ENCODE data around the gene C1QTNF4.

Gene C1QTNF4

DNA sequence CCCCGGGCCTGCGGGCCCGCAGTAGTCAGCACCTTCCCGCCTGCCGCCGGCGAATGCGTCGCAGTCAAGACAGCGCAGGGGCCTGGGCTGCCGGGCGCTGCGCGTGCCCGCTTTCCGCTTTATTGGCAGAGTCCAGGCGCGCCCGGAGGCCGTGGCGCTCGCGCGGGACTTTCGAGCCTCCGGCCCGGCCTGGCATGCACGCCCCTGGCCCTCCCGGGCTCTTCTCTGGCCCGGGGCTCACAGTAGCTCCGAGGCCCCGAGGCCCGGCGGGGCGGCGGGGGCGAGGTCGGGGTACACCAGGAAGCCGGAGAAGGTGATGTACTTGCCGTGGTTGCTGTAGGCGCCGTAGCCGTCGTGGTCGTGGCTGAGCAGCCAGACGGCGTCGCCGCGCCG, 4.6 kb downstream of the C1QTNF4 start:
- Histone ChIP-seq H3F3A (ENCODE audit: insufficient read depth) (no peaks in the 10 kb centered on the region), H3K9me3 (ENCODE audit: insufficient read depth, low read length) (no peaks in the 10 kb centered on the region), H3K4me3 (ENCODE audit: insufficient read depth, low read length, poor library complexity, severe bottlenecking) (no peak overlapping the region), H3K27me3 (ENCODE audit: low read length) (no peaks in the 10 kb centered on the region), H3K9ac (ENCODE audit: low read length) (no peak overlapping the region), H3K36me3 (ENCODE audit: low read length) (no peaks in the 10 kb centered on the region), H3K79me2 (ENCODE audit: insufficient read depth, low read length) (no peaks in the 10 kb centered on the region), H2AFZ (ENCODE audit: low read depth, low read length, severe bottlenecking) (no peak overlapping the region), H3K4me2 (ENCODE audit: low read depth, low read length, poor library complexity, severe bottlenecking) (no peak overlapping the region), H3K27ac (ENCODE audit: low read depth, low read length) (no peak overlapping the region), H3K9me2 (replicated peaks; ENCODE audit: insufficient read depth, low read length) (no peaks in the 10 kb centered on the region), H4K20me1 (ENCODE audit: low read depth, low read length) (no peaks in the 10 kb centered on the region)
- TF ChIP-seq, protein P1, sequence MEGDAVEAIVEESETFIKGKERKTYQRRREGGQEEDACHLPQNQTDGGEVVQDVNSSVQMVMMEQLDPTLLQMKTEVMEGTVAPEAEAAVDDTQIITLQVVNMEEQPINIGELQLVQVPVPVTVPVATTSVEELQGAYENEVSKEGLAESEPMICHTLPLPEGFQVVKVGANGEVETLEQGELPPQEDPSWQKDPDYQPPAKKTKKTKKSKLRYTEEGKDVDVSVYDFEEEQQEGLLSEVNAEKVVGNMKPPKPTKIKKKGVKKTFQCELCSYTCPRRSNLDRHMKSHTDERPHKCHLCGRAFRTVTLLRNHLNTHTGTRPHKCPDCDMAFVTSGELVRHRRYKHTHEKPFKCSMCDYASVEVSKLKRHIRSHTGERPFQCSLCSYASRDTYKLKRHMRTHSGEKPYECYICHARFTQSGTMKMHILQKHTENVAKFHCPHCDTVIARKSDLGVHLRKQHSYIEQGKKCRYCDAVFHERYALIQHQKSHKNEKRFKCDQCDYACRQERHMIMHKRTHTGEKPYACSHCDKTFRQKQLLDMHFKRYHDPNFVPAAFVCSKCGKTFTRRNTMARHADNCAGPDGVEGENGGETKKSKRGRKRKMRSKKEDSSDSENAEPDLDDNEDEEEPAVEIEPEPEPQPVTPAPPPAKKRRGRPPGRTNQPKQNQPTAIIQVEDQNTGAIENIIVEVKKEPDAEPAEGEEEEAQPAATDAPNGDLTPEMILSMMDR (IDR thresholded peaks at IDR 0.05; ENCODE audit: insufficient read depth, low read length, poor library complexity, severe bottlenecking) = no peak
- no peak for TF ChIP-seq EZH2phosphoT487 (conservative IDR thresholded peaks at IDR 0.05; ENCODE audit: low read length)

DNA sequence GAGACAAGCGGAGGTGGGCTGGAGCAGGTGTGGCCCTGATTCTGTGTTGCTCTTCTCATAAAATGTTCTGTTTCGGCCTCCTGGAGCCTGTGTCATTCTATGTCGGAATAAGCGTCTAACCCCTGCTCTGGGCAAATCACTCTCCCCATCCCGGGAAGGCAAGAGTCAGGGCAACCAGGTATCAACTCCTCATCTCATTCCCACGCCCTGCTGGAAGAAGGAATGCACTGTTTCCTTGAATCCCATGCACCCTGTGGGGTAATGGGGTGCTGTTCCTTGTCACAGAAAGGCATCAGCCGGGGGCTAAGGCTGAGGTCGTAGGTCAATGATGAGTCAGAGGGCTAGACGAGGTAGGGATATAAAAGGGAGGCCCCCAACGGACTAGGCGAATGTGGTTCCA, 5.1 kb downstream of the C1QTNF4 start:
- Histone ChIP-seq H3K9ac (ENCODE audit: low read length) (no peak overlapping the region), H3F3A (ENCODE audit: insufficient read depth) (no peaks in the 10 kb centered on the region), H3K27me3 (ENCODE audit: low read length) (no peaks in the 10 kb centered on the region), H3K4me3 (ENCODE audit: insufficient read depth, low read length, poor library complexity, severe bottlenecking) (no peak overlapping the region), H3K79me2 (ENCODE audit: insufficient read depth, low read length) (no peaks in the 10 kb centered on the region), H4K20me1 (ENCODE audit: low read depth, low read length) (no peaks in the 10 kb centered on the region), H3K36me3 (ENCODE audit: low read length) (no peaks in the 10 kb centered on the region), H3K9me2 (replicated peaks; ENCODE audit: insufficient read depth, low read length) (no peaks in the 10 kb centered on the region), H3K27ac (ENCODE audit: low read depth, low read length) (no peak overlapping the region), H3K4me2 (ENCODE audit: low read depth, low read length, poor library complexity, severe bottlenecking) (no peak overlapping the region), H3K9me3 (ENCODE audit: insufficient read depth, low read length) (no peaks in the 10 kb centered on the region), H2AFZ (ENCODE audit: low read depth, low read length, severe bottlenecking) (no peak overlapping the region)
- TF ChIP-seq, protein P1 (IDR thresholded peaks at IDR 0.05; ENCODE audit: insufficient read depth, low read length, poor library complexity, severe bottlenecking) = no peak
- no peak for TF ChIP-seq EZH2phosphoT487 (conservative IDR thresholded peaks at IDR 0.05; ENCODE audit: low read length)

DNA sequence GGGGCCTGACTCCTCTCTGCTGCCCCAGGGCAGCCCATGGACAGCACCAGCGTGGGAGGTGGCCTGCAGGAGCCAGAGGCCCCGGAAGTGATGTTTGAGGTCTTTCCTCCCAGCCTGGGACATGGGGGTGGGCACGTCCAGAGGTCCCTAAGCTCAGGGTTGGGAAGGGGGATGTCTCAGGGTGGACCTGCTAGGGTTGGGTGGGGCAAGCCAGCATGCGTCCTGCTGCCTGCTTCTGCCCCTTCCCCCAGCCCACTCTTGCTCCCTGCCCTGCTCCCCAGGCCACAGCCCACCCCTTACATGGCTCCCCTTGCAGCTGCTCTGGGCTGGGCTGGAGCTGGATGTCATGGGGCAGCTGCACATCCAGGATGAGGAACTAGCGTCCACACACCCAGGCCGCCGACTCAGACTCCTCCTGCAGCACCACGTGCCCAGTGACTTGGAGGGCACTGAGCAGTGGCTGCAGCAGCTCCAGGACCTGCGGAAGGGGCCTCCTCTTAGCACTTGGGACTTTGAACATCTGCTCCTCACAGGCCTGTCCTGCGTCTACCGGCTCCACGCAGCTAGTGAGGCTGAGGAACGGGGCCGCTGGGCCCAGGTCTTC, 6.4 kb downstream of the C1QTNF4 start:
- Histone ChIP-seq H3K4me3 (ENCODE audit: insufficient read depth, low read length, poor library complexity, severe bottlenecking) (no peak overlapping the region), H4K20me1 (ENCODE audit: low read depth, low read length) (no peaks in the 10 kb centered on the region), H3K9me2 (replicated peaks; ENCODE audit: insufficient read depth, low read length) (no peaks in the 10 kb centered on the region), H3K27ac (ENCODE audit: low read depth, low read length) (no peak overlapping the region), H3F3A (ENCODE audit: insufficient read depth) (no peaks in the 10 kb centered on the region), H3K27me3 (ENCODE audit: low read length) (no peaks in the 10 kb centered on the region), H2AFZ (ENCODE audit: low read depth, low read length, severe bottlenecking) (no peak overlapping the region), H3K79me2 (ENCODE audit: insufficient read depth, low read length) (no peaks in the 10 kb centered on the region), H3K9ac (ENCODE audit: low read length) (no peak overlapping the region), H3K36me3 (ENCODE audit: low read length) (no peaks in the 10 kb centered on the region), H3K9me3 (ENCODE audit: insufficient read depth, low read length) (no peaks in the 10 kb centered on the region), H3K4me2 (ENCODE audit: low read depth, low read length, poor library complexity, severe bottlenecking) (no peak overlapping the region)
- no peak for TF ChIP-seq EZH2phosphoT487 (conservative IDR thresholded peaks at IDR 0.05; ENCODE audit: low read length)
- TF ChIP-seq, protein P1 (IDR thresholded peaks at IDR 0.05; ENCODE audit: insufficient read depth, low read length, poor library complexity, severe bottlenecking) = no peak

All from SU-DHL-6 (cell line).